ENCODE results near the gene PITX1. TPM values are rescaled to one million over a fixed set of nuclear protein-coding genes. Genes with fewer than 3 reads are reported as not detected.

The PITX1 gene
- total RNA-seq, 6 experiments from 2014 or later = not detected

DNA sequence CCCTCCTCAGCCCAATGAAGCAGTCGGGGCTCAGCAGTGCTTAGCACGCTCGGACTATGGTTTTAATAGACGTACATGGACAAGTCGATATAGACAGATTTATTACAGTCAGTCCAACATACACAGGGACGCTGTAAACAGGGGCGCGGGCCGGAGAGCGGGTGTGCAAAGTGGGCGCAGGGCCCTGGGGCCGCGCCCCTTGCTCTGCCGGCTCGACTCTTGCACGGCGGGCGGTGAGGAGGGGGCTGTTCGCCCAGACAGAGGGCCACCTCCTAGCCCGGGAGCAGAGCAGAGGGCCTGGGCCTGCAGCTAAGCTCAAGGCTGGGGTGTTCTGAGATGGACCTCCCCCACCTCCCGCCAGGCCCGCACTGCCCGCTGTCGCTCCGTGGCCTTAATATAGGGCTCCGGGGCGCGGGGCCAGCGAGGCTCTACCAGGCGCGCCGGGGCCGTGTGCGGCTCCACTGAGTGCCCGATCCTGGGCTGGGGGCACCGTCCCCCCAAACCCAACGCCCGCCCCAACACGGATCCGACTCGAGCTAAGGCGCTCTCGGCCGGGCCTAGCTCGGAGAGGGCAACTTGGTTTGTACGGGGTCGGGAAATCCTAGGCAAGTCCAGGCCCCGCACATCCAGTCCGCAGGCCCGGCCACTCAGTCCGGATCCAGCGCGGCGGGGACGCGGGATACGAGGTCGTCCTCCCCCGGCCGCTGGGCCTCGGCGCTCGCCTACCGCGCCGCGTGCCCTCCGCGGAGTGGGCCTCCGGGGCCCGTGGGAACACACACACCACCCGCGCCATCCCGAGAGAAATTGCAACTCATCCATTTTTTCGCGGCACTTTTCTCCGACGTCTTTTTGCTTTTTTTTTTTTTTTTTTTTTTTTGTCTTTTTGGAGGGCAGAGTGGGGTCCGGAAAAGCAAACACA lies 6.1 kb downstream of the PITX1 start:
- no peak overlapping the region for H3K27ac ChIP-seq
- intact Hi-C loops (cut with DNase I) = no loop called here

DNA sequence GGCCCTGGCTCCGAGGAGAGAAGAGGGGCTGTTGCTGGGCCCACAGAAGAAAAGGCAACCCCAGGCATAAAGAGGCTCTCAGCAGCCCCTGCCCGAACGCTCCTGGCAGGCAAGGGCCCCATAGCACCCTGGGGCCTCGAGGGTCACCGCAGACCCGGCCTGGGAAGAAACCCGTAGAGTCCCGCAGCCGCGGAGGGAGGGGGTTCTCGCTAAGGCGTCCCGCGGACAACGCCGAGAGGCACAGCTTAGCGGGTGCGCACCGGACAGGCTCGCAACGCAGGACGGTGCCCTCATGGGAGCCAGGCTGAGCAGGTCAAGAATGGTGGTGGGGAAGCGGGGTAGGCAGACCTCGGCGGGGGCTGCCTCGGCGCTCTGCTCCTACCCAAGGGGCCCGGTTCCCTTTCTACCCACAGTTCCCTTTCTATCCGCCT lies 6.7 kb downstream of the PITX1 start:
- WGBS (ENCODE audit: insufficient coverage, low coverage, low lambda C conversion rate, missing lambda C conversion rate) = 20% methylated on average over 4 of the region's 29 CpGs
- Histone ChIP-seq H3K27ac (no peak overlapping the region), H3K4me1 (peaks cover 0 to 14% (median 2%) of the 10 kb centered on the region in 4 donors), H3K36me3 (no peaks in the 10 kb centered on the region), H3K9me3 (no peaks in the 10 kb centered on the region), H3K4me3 (no peak overlapping the region), H3K27me3 (peaks cover 19 to 40% of the 10 kb centered on the region in 2 donors)
- DNase-seq (peak in 2 of 3 donors; percentile 16 to 55), ATAC-seq (no peak)
- intact Hi-C loops (cut with DNase I) = no loop called here
- TF ChIP-seq, protein P1, sequence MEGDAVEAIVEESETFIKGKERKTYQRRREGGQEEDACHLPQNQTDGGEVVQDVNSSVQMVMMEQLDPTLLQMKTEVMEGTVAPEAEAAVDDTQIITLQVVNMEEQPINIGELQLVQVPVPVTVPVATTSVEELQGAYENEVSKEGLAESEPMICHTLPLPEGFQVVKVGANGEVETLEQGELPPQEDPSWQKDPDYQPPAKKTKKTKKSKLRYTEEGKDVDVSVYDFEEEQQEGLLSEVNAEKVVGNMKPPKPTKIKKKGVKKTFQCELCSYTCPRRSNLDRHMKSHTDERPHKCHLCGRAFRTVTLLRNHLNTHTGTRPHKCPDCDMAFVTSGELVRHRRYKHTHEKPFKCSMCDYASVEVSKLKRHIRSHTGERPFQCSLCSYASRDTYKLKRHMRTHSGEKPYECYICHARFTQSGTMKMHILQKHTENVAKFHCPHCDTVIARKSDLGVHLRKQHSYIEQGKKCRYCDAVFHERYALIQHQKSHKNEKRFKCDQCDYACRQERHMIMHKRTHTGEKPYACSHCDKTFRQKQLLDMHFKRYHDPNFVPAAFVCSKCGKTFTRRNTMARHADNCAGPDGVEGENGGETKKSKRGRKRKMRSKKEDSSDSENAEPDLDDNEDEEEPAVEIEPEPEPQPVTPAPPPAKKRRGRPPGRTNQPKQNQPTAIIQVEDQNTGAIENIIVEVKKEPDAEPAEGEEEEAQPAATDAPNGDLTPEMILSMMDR (IDR thresholded peaks at IDR 0.05) = no peak
- no peak for TF ChIP-seq POLR2A (IDR thresholded peaks at IDR 0.05)

More for the DNA sequence above, 6.1 kb downstream of the PITX1 start:
- ATAC-seq = no peak
- peaks cover 0 to 17% (median 2%) of the 10 kb centered on the region in 4 donors for H3K4me1 ChIP-seq
- no peak for TF ChIP-seq POLR2A (IDR thresholded peaks at IDR 0.05)
- TF ChIP-seq, protein P1 (IDR thresholded peaks at IDR 0.05) = no peak
- DNase-seq = no peak
- peaks cover 20 to 47% of the 10 kb centered on the region in 2 donors for H3K27me3 ChIP-seq
- no peaks in the 10 kb centered on the region for H3K36me3 ChIP-seq
- H3K4me3 ChIP-seq = no peak overlapping the region
- H3K9me3 ChIP-seq = no peaks in the 10 kb centered on the region
- 14% methylated on average over 14 of the region's 79 CpGs for WGBS (ENCODE audit: insufficient coverage, low coverage, low lambda C conversion rate, missing lambda C conversion rate)

DNA sequence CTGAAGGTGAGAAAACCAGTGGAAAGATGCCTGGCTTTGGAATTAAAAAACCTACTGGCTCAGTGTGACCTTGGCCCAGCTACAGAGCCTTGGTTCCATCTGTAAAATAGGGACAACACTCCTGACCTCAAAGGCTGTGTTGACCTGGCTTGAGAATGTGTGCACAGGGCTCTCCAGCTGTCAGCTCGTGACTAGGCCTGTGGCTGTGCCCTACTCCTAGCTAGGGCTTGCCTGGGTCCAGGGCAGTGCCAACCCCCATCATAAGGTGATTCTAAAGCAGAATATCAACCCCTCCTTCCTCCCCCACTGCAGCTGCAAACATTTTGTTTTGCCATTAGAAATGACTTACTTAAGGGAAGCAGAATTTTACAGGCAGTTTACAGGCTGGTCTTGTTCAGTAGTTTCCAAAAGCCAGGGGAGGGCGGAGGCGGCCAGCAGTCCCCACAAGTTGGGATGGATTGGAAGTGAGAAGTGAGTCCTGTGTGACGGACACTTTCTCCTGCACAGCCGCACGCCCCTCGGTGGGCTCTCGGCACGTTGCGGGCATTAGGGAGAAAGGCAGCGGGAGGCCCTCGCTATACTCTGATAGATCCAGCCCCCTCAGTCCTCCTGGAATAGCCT lies 7.3 kb downstream of the PITX1 start:
- no peak for ATAC-seq

More for the DNA sequence above, 7.3 kb downstream of the PITX1 start:
- DNase-seq = peak in 1 of 3 donors; percentile 10
- TF ChIP-seq, protein P1 (IDR thresholded peaks at IDR 0.05) = no peak
- no peak for TF ChIP-seq POLR2A (IDR thresholded peaks at IDR 0.05)
- Histone ChIP-seq H3K4me3 (no peak overlapping the region), H3K36me3 (no peaks in the 10 kb centered on the region), H3K9me3 (no peaks in the 10 kb centered on the region), H3K4me1 (peaks cover 0 to 14% (median 2%) of the 10 kb centered on the region in 4 donors), H3K27me3 (peaks cover 14 to 35% of the 10 kb centered on the region in 2 donors), H3K27ac (no peak overlapping the region)
- 100% methylated on average over 2 of the region's 12 CpGs for WGBS (ENCODE audit: insufficient coverage, low coverage, low lambda C conversion rate, missing lambda C conversion rate)
- intact Hi-C loops (cut with DNase I) = no loop called here

All from right lobe of liver (tissue), 6 donors.